Activated CD4-positive, alpha-beta T cell treated with anti-CD3 and anti-CD28 coated beads, Interleukin-2, amount 50 U/mL, for 24 hours (primary cell): ENCODE data around the gene BSND.

Experiments used
- DNase-seq, 2 donors: peaks; one replicate each; pipeline ENCODE4 v3.0.0-alpha.2; 2020; ENCODE audit warnings: low read depth in 1 of 2, low spot score in 1 of 2

BSND gene

GRCh38 chr1:54990916-54991315 is 7.8 kb upstream of the BSND start:
- no peak for DNase-seq

GRCh38 chr1:54991939-54992338 is 6.8 kb upstream of the BSND start:
- DNase-seq: no peak

DNA sequence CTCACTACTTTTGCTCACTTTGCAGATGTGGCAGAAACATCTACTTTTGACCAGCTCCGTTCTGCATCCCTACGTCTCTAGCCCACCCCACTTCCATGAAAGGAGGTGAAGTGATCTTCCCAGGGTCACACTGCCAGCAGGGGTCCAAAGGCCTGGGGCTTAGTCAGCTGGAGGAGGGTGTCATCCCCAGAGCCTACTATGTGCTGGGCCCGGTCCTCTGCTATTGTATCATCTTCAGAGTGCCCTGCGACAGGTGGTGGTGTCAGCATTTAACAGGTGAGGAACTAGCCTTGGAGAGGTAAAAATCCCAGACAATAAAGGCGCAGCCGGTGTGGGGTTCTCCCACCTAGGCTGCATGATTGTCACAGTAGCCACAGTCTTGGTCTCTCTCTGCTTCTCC is 5.6 kb upstream of the BSND start:
- DNase-seq: no peak

DNA sequence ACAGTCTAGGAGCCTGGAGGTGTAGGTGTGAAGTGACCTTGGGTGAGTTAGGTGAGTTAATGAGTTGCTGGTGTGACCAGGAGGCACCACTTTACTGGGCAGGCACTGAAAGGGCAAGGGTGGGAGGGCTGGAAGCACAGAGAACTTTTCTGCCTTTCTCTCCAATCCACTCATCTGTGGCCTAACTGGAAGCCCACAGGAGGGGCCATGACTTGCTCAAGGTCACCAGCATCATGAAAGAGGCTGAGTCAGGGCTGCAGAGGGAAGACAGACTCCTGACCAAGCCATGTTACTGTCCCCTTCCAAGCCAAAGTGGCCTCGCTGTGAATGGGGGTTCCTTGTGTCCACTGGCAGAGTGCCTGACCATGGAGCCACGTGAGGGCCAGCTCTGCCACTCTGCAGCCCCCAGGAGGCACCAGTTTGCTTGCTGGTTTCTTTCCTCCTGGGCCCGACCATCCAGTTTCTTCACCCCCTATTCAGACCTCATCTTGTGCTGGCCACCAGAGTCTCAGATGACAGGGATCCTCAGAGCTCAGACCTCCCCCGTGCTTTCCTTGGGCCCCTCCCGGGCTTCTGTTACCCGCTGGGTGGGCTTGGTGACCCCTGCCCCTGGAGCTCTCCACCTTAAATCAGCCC is 4.3 kb upstream of the BSND start:
- no peak for DNase-seq

DNA sequence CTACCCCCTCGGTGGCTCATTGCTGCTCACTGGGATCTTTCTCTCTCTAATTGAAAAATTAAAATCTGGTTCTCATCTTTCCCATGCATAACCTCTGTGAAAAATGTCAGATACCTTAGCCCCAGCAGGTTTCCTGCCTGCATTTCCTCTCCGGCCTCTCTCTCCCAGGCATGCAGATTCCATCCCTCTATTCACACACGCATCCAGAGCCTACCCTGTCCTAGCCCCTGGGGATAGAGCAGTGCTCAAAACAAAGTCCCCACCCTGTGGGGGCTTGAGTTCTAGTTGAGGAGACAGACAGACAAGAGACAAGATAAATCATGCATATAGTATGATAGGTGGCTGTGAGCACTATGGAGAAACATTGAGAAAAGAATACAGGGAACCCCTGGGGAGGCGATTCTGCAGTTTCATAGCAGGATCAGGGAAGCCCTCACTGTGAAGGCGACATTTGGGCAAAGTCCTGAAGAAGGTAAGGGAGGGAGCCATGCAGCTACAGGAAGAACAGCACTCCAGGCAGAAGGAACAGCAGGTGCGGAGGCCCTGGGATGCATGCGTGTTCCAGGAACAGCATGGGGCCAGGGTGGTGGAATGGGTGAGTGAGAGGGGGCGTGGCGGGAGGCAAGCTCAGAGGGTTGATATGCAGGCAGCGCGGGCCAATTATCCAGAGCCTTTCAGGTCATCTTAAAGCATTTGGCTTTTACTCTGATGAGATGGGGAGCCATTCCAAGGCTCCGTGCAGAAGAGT is 3.5 kb upstream of the BSND start:
- no peak for DNase-seq

DNA sequence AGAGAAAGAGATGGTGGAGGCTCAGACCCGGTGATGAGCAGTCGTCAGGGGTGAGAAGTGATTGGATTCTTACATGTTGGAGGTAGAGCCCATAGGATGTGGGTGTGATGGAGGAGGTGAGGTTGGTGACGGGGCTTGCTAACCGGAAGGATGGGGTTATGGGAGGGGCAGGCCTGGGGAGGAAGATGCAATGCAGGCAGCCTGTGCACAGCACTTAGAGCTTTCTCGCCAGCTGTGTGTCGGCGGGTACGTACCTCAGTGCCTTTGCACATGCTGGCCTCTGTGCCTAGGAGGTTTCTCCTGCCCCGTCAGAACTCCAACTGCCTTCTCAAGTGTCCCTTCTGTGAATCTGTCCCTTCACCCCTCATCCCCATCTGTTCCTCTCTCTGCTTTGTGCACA is 2.9 kb upstream of the BSND start:
- DNase-seq: no peak

DNA sequence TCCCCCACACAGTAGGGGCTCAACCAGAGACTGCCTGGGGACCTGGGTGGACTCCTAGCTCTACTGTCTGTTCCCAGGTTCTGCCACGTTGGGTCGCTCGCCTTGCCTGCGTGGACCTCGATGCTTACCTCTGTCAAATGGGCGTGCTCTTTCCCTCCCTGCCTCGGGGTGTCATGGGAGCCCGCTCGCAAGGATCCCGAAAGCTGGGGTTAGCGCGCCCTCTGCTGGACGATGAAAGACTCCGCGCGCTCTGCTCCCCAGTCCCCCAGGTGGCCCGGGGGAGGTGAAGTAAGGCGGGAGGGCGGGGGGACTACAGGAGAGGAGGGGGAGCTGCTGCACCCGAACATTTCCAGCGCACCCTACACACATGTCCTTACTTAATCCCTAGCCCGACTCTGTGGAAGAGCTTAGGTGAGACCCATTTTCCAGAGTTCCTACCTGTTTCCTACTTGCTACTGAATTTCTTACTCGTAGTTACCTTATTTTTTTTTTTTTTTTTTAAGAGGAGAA is 2.3 kb upstream of the BSND start:
- peak; percentile 67 to 69 for DNase-seq

DNA sequence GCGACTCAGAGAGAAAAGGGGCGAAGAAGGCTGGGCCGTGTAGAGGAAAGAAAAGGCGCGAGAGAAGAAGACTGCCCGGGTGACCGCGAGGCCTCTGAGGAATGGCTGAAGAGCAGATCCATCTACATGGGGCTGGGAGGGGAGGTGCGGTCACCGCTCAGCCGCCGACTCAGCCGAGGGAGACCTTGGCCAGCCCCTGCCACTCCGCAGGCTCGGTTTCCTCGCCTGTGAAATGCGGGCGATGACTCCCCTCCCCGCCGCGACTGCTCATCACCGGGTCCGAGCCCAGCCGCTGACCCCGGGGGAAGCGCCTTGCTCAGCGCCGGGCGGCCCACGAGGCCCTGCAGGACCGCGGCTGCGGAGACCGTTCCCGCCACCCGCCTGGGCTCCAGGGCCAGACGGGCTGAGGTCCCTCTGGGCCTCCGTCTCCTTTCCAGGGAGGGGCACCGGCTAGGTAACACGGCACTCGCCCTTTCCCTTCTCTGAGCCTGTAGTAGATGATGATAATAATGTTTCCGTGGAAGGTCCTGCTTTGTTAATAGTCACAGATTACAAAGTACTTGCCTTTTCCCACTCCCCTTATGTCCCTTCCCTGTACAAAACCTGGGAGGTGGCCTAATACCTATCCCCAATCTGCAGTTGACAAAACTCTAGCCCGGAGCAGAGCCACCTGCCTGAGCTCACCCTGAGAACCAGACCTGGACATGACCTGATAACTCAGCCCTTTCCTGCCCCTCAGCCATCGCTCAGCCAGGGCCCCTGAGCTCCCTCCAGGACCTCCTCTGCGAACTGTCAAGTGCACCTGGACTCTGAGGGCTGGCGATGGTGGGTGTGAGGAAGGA is 1.6 kb upstream of the BSND start:
- DNase-seq: no peak

DNA sequence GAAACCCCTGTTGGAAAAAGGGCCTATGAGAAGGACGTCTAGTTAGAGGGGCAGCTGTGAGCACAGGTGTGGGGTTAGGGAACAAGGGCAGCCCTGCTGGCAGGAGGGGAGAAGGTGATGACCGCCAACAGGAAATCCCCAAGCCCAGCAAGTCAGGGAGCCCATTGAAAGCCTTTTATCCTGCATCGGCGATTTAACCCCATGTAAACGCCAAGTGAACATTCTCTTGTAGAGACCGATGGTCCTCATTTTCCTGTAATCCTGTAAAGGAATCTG is 1.1 kb upstream of the BSND start:
- no peak for DNase-seq

DNA sequence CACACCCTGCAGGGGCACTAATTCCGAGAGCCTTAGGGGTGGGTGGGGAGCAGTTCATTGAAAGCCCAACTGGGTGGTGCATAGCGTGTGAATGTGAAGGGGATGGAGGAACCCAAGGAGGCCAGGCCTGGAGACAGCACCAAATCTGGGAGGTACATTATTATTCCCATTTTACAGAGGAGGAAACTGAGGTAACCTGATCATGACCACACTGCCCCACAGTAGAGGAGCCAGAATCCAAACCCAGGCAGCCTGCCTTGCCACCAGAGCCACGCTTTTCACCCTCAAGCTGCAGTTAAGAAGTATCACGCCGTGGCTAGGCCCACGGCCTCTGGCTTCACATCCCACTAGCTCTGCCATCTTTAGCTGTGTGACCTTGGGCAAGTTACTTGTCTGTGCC is 633 bp upstream of the BSND start:
- DNase-seq: no peak

DNA sequence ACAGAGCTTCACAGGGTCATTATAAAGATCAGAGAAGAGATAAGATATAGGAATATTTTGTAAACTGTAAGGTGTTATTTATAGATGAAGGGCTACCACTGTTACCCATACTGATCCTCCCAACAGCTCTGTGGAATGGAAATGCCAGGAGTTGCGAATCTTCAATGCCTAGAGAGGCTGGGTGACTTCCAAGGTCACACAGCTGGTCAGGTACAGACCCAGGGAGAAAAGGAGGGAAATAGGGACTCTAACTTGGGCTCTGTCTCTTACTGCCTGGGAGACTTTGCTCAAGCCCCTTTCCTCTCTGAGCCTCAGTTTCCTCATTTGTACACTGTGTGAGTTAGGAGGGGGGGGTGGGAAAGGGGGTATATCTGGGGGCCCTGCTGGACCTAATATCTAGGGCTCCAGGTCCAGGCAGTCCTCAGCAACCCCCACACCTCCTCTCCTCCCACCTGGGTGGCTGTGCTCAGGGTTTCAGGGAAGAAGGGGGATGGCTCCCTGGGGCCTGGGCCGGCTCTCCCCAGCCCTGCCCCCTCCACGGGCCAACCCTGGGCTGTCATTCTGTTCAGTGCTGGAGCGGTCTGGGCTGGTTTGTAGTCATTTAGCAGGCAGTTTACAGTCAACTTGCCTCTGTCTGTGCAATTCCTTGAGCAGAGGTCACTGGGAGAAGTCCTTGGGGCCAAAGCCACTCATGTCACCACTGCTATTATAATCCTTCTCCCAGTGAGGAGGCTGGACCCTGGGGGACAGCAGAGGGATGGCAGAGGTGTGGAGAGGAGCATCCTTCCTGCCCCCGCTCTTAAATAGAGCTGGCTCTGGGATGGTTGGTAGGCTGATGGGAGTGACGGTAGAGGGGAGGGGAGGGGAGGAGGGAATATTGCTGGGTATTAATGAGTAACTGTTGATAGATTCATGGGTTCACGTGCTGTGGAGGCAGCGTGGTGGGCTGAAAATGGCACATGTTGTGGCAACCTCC is 1.7 kb downstream of the BSND start:
- DNase-seq: no peak

- no peak for DNase-seq
These were observed 2.6 kb downstream of the BSND start for GRCh38 chr1:55001311-55001710.

DNA sequence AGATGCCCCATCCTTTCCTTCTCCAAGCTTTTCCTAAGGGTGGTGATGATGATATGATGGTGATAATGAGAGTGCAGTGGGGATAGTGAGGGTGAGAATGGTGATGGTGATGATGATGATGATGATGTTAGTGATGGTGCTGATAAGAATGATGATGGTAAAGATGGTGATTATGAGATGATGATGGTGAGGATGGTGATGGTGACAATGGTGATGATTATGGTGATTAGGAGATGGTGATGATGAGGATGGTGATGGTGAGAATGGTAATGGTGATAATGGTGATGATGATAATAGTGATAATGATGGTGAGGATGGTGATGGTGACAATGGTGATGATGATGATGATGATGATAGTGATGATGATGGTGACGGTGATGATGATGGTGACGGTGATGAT is 4.0 kb downstream of the BSND start:
- DNase-seq: no peak

DNA sequence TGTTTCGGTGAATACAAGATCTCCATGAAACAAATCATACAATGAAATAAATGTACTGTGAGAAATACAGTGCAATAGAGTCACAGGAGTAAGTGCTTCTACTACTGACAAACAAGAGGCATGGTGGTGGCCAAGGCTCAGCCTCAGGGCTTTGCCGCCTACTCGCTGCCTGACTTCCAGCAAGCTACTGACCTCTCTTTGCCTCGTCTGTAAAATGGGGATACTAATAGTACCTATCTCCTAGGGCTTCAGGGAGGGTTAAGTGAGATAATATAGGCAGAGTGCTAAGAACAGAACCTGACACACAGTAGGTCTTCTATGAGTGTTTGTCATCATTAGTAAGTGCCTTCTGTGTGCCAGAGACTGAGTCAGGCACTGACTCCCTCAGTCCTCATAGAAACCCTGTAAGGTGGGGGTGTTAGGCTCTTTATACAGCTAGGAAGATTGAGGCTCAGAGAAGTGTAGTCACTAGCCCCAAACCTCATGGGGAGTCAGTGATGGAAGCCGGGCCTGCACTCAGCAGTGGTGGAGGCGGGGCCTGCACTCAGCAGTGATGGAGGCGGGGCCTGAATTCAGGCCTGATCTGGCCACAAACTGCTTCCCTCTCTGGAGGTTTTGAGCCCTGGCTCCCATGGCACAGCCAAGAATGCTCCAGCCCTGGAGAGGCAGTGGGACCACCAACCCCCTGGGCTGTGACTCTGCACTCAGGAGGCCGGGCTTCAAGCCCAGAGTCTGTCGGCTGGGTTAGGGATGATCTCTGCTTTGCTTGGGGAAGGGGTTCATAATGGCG is 6.8 kb downstream of the BSND start:
- no peak for DNase-seq

- no peak for DNase-seq
These were observed 8.2 kb downstream of the BSND start for GRCh38 chr1:55006931-55007330.

DNA sequence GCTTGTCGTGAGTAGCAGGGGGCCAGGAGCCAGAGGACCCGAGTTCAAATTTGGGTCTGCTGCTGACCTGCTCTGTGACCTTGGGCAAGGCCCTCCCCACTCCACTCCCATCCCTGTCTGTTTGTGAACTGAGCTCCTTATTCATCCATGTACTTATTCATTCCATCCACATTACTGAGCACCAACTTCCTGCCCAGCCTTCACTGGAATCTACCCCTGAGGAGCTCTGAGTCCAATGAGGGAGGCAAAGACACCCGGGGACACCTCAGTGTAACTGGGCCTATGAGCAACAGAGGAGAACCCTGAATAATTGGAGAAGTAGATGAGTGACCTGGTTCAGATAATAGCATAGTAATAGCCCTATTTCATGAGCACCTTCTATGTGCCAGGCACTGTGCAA is 8.9 kb downstream of the BSND start:
- DNase-seq: no peak

GRCh38 chr1:55010194-55010886 is 11.6 kb downstream of the BSND start:
- DNase-seq: no peak

- DNase-seq: no peak
These were observed 12.1 kb downstream of the BSND start for GRCh38 chr1:55010887-55011217.

- no peak for DNase-seq
These were observed 13.9 kb downstream of the BSND start for GRCh38 chr1:55012661-55013060.

- DNase-seq: no peak
These were observed 16.4 kb downstream of the BSND start for GRCh38 chr1:55015123-55015522.
